Breast epithelium (tissue), 4 donors: ENCODE results near the gene ELMO1. TPM values are rescaled to one million over a fixed set of nuclear protein-coding genes. Genes with fewer than 3 reads are reported as not detected.

Experiments
- DNase-seq, 2 donors: peaks; one replicate each; pipeline ENCODE4 v3.0.0-alpha.2; 2019; ENCODE audit warnings: low spot score in 2 of 2
- H3K27ac ChIP-seq, 2 donors: fragments of 200-600 bp; sonication (generic) in 1 of 2; one replicate each; pipeline ENCODE4 v1.5.1; 2016 to 2019; ENCODE audit warnings: mild to moderate bottlenecking in 1 of 2
- H3K27me3 ChIP-seq, 2 donors: fragments of 200-600 bp; sonication (generic) in 1 of 2; one replicate each; pipeline versions ENCODE4 v1.5.1 to v1.6.0; 2017 to 2019; ENCODE audit warnings: control low read depth in 1 of 2, mild to moderate bottlenecking in 1 of 2
- H3K36me3 ChIP-seq: fragments of 200-600 bp; one replicate; pipeline ENCODE4 v1.5.1; 2019
- H3K4me1 ChIP-seq, 2 donors: fragments of 200-600 bp; sonication (generic); one replicate each; pipeline ENCODE4 v1.5.1; 2016 to 2019; ENCODE audit warnings: control low read depth in 1 of 2
- H3K4me3 ChIP-seq, 3 donors: fragments of 200-600 bp; sonication (generic); 1 replicate in 2 of 3; 2 replicates in 1 of 3; pipeline ENCODE4 v1.5.1; 2016 to 2019; ENCODE audit warnings: mild to moderate bottlenecking in 3 of 3, moderate library complexity in 2 of 3
- H3K9me3 ChIP-seq, 2 donors: fragments of 200-600 bp; sonication (generic) in 1 of 2; one replicate each; pipeline ENCODE4 v1.5.1; 2016 to 2019; ENCODE audit warnings: control low read depth in 1 of 2
- CTCF ChIP-seq, 3 donors: fragments of 450-650 bp; IDR thresholded peaks; one replicate each; pipeline ENCODE4 v1.5.1; 2016 to 2017; ENCODE audit warnings: antibody characterized with exemption in 3 of 3, mild to moderate bottlenecking in 3 of 3, moderate library complexity in 3 of 3
- POLR2A ChIP-seq: fragments of 450-650 bp; IDR thresholded peaks from one replicate; pipeline ENCODE4 v1.6.1; 2016; ENCODE audit warnings: antibody characterized with exemption, mild to moderate bottlenecking, moderate library complexity
- POLR2AphosphoS5 ChIP-seq, 3 donors: sonication (generic); formaldehyde crosslinking; IDR thresholded peaks; one replicate each; pipeline ENCODE4 v1.6.1; 2017; ENCODE audit warnings: antibody characterized with exemption in 3 of 3
- intact Hi-C: fragments of 100-400 bp; cut with DNase I; formaldehyde crosslinking; loops from one replicate; pipeline ENCODE4 v1.15.1; 2023; ENCODE audit warnings: low total_unique reads
- total RNA-seq, 3 donors: library from RNA; depleted of rRNA; stranded (reverse); fragments of >200 nt; gene quantifications; one replicate each; pipeline ENCODE4 v1.1.0, GENCODE V29; 2016

ELMO1 gene
- total RNA-seq, 3 donors from 2014 or later, result 49.5 to 110 (median 66.9) TPM

DNA sequence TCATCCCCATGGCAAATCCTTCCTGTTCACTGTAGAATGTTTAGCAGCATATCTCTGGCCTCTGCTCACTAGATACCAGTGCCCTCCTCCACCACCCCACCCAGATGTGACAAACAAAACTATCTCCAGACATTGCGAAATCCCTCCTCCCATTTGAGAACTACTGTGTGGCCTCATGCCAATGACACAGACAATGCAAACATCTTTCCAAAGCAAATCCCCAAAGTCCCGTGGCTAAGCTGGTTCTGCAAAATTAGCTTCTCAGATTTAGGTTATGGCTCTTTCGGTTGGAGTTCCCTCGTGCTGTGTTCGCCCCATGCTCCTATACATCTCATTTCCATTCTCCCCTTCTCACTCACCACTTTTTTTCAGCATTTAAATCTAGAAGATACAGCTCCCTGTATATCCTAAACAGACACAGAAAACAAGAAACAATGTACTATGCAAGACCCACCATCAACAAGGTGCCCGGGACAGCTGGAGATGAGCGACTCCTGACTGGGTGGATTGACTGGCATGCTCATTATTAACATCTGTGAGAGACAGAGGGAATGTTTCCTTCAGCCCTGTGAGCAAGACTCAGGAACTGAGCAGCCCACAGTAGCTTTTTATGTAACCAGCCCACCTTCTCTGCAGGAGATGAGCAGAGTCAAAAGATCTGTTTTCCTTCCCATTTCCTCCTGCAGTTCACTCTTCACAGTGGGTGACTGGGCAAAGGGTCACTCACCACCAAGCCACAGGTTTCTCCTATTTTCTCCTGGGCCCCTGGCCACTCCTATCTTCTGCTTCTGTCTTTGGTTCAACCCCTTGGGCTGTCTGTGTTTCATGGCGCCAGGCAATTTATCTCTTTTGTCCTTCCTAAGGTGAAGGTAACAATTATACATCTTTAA, 498.7 kb downstream of the ELMO1 start:
- H3K27me3 ChIP-seq, result no peaks in the 10 kb centered on the region
- intact Hi-C loops, result no loop called here
- H3K36me3 ChIP-seq, result no peaks in the 10 kb centered on the region
- no peak for TF ChIP-seq POLR2A
- TF ChIP-seq CTCF (IDR thresholded peaks at IDR 0.05), result no peak
- no peak for TF ChIP-seq POLR2AphosphoS5 (IDR thresholded peaks at IDR 0.05)
- H3K4me3 ChIP-seq, result no peak overlapping the region
- no peaks in the 10 kb centered on the region for H3K9me3 ChIP-seq
- DNase-seq, result peak in 1 of 2 donors; percentile 28
- no peaks in the 10 kb centered on the region for H3K4me1 ChIP-seq
- H3K27ac ChIP-seq, result no peak overlapping the region

DNA sequence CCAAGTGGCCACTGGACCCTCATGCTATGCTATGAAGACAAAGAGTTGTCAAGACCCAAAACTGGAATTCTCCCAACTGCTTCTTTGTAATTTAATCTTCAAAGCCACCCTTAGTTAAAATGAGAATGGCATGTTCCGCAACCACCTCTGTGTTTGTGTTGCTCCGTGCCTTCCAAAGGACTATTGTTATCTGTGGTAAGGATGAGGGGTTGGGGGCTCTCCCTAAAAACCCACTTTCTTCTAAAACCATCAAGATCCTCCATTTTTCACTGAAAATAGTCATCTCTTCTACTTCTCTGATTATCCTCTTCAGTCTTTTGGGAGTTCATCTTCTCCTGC, 502.3 kb downstream of the ELMO1 start:
- no peak overlapping the region for H3K4me3 ChIP-seq
- no peak for TF ChIP-seq CTCF (IDR thresholded peaks at IDR 0.05)
- TF ChIP-seq POLR2A, result no peak
- no peak for TF ChIP-seq POLR2AphosphoS5 (IDR thresholded peaks at IDR 0.05)
- H3K27me3 ChIP-seq, result no peaks in the 10 kb centered on the region
- DNase-seq, result no peak
- no peak overlapping the region for H3K27ac ChIP-seq
- H3K36me3 ChIP-seq, result no peaks in the 10 kb centered on the region
- intact Hi-C loops, result no loop called here
- H3K4me1 ChIP-seq, result no peaks in the 10 kb centered on the region
- no peaks in the 10 kb centered on the region for H3K9me3 ChIP-seq

DNA sequence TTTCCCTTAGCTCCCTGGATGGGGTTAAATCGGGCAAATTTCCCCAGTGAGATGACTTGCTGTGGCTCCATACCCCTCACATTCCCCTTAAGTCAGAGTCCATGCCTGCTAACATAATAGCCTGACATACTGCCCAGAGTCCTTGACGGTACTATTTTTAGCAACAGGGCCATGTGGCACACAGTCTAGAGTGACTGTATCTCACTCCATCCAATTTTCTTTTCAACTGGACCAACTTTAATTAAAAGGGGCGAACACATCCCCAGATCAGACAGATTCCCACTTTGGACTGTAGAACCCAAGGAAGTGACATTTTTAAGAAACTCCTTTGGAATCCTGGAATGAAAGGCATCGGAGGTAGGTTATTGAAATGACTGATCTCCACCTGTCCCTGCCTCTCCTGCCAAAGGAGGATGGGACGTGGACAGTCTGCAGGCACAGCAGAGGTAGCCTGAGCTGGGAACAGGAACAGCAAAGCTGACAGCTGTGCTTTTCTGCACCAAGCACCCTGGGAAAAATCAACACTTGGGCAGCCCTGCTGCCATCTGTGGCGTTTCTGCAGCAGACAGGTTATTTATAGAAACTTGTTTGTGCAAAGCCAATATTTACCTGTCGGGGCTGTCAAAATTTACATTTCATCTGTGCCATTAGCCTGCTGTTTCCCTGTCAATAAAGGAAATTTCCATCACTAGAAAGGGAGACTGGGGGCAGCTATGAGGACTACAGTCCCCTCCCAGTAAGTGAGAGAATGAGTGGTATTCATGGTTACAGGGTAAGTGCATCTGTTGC, 502.9 kb downstream of the ELMO1 start:
- Histone ChIP-seq H3K36me3 (no peaks in the 10 kb centered on the region), H3K9me3 (no peaks in the 10 kb centered on the region), H3K4me3 (no peak overlapping the region), H3K27ac (no peak overlapping the region), H3K27me3 (no peaks in the 10 kb centered on the region), H3K4me1 (no peaks in the 10 kb centered on the region)
- intact Hi-C loops, result no loop called here
- peak in 1 of 2 donors; percentile 54 for DNase-seq
- TF ChIP-seq POLR2AphosphoS5 (IDR thresholded peaks at IDR 0.05) (no peak), CTCF (IDR thresholded peaks at IDR 0.05) (no peak), POLR2A (no peak)

GRCh38 chr7:36944838-36945237, 503.8 kb downstream of the ELMO1 start:
- Histone ChIP-seq H3K9me3 (peaks cover 0 to 9% of the 10 kb centered on the region in 2 donors), H3K4me3 (no peak overlapping the region), H3K4me1 (no peaks in the 10 kb centered on the region), H3K27ac (no peak overlapping the region), H3K36me3 (no peaks in the 10 kb centered on the region), H3K27me3 (no peaks in the 10 kb centered on the region)
- no peak for TF ChIP-seq POLR2A
- no peak for DNase-seq
- intact Hi-C loops, result no loop called here

GRCh38 chr7:36943591-36944435, 504.9 kb downstream of the ELMO1 start:
- Histone ChIP-seq H3K27ac (no peak overlapping the region), H3K36me3 (no peaks in the 10 kb centered on the region), H3K4me3 (no peak overlapping the region), H3K4me1 (no peaks in the 10 kb centered on the region), H3K27me3 (no peaks in the 10 kb centered on the region), H3K9me3 (peaks cover 2 to 19% of the 10 kb centered on the region in 2 donors)
- intact Hi-C loops, result no loop called here
- DNase-seq, result no peak
- TF ChIP-seq POLR2AphosphoS5 (IDR thresholded peaks at IDR 0.05), result no peak
- no peak for TF ChIP-seq CTCF (IDR thresholded peaks at IDR 0.05)
- TF ChIP-seq POLR2A, result no peak
